A549 (cell line): ENCODE measurements around the gene NUCKS1. TPM values are rescaled to one million over a fixed set of nuclear protein-coding genes. Genes with fewer than 3 reads are reported as not detected.

Source experiments
- ATAC-seq, 2 experiments: fragments of 200-7000 bp in 1 of 2; fragments of >200 bp in 1 of 2; cut with Nextera tagmentation in 1 of 2; cut with Tn5 transposase in 1 of 2; 3 replicates each; pipeline versions ENCODE4 v1.8.0 to v1.9.1; 2018 to 2020; ENCODE audit warnings: mild to moderate bottlenecking in 1 of 2, moderate library complexity in 1 of 2
- CTCF ChIA-PET: fragments of 300-600 bp; sonication (Branson Sonifier 250); formaldehyde crosslinking; extraction: SDS; loops from one replicate; lab custom pipeline; 2021; ENCODE audit warnings: antibody characterized with exemption, inconsistent platforms; lab: Yijun Ruan, JAX
- POLR2A ChIA-PET: fragments of 350-600 bp; formaldehyde crosslinking; extraction: SDS; loops from one replicate; lab custom pipeline; 2021; ENCODE audit warnings: antibody characterized with exemption, inconsistent platforms; lab: Yijun Ruan, JAX
- DNase-seq, 2 experiments: peaks; one replicate each; pipeline versions ENCODE4 v3.0.0 to v3.0.0-alpha.2; 2011 to 2016; ENCODE audit warnings: low read depth in 1 of 2, low spot score in 1 of 2
- FAIRE-seq: peaks from 2 replicates; lab custom pipeline; 2011; peaks lifted over from hg19 to GRCh38; lab: Jason Lieb, UNC
- H3K27ac ChIP-seq, 2 experiments: fragments of >200 bp; sonication (Bioruptor Twin); formaldehyde crosslinking; 3 replicates each; pipeline ENCODE4 v1.5.1; 2016 to 2017
- H3K4me1 ChIP-seq: fragments of >200 bp; sonication (Bioruptor Twin); formaldehyde crosslinking; 3 replicates; pipeline ENCODE4 v1.6.1; 2016
- H3K4me2 ChIP-seq: fragments of >200 bp; sonication (Bioruptor Twin); formaldehyde crosslinking; 3 replicates; pipeline ENCODE4 v1.6.1; 2016
- H3K4me3 ChIP-seq: fragments of >200 bp; sonication (Bioruptor Twin); formaldehyde crosslinking; 3 replicates; pipeline ENCODE4 v1.5.1; 2016
- H3K9me3 ChIP-seq: fragments of >200 bp; sonication (Bioruptor Twin); formaldehyde crosslinking; 3 replicates; pipeline ENCODE4 v1.6.1; 2016
- BHLHE40 ChIP-seq: IDR thresholded peaks from 2 replicates; pipeline ENCODE4 v1.6.1; 2012; ENCODE audit warnings: low read depth, low read length, inconsistent platforms
- CEBPB ChIP-seq, 2 experiments: fragments of >200 bp in 1 of 2; sonication (Bioruptor Twin) in 1 of 2; formaldehyde crosslinking in 1 of 2; IDR thresholded peaks; 2 replicates each; pipeline ENCODE4 v1.6.1; 2012 to 2016
- CHD2 ChIP-seq: fragments of 150-350 bp; IDR thresholded peaks from 2 replicates; pipeline ENCODE4 v1.6.1; 2014; ENCODE audit warnings: low read length; ENCODE audit not compliant: partially characterized antibody
- CHD4 ChIP-seq: fragments of 200-600 bp; sonication (generic); IDR thresholded peaks from 2 replicates; pipeline ENCODE4 v1.6.1; 2016; ENCODE audit warnings: antibody characterized with exemption, mild to moderate bottlenecking, borderline replicate concordance
- EP300 ChIP-seq, 2 experiments: fragments of >200 bp; sonication (Bioruptor Twin); formaldehyde crosslinking; IDR thresholded peaks; 2 replicates in 1 of 2; 3 replicates in 1 of 2; pipeline ENCODE4 v1.6.1; 2016 to 2017
- ESRRA ChIP-seq: fragments of 150-350 bp; IDR thresholded peaks from 2 replicates; pipeline ENCODE4 v1.6.1; 2014; ENCODE audit warnings: mild to moderate bottlenecking, low read length, borderline replicate concordance
- FOSL2 ChIP-seq, 2 experiments: fragments of 450-650 bp in 1 of 2; fragments of >200 bp in 1 of 2; sonication (Bioruptor Twin) in 1 of 2; formaldehyde crosslinking; IDR thresholded peaks; 2 replicates each; pipeline versions ENCODE4 v1.5.0 to v1.6.1; 2016 to 2020; ENCODE audit warnings: mild to moderate bottlenecking in 1 of 2, moderate library complexity in 1 of 2
- KDM1A ChIP-seq: fragments of 200-600 bp; sonication (generic); IDR thresholded peaks from 2 replicates; pipeline ENCODE4 v1.6.1; 2016; ENCODE audit warnings: low read depth, mild to moderate bottlenecking
- NFE2L2 ChIP-seq: fragments of 150-350 bp; conservative IDR thresholded peaks from 2 replicates; pipeline ENCODE4 v1.6.1; 2014; ENCODE audit warnings: low read length
- PHF8 ChIP-seq: fragments of 200-600 bp; sonication (generic); IDR thresholded peaks from 2 replicates; pipeline ENCODE4 v1.6.1; 2016; ENCODE audit warnings: low read depth, mild to moderate bottlenecking, antibody characterized with exemption, moderate library complexity, borderline replicate concordance
- SMC3 ChIP-seq: fragments of >200 bp; sonication (Bioruptor Twin); formaldehyde crosslinking; IDR thresholded peaks from 3 replicates; pipeline ENCODE4 v1.6.1; 2018; ENCODE audit warnings: inconsistent platforms
- TP53 ChIP-seq: fragments of 250-450 bp; sonication (Bioruptor Pico); IDR thresholded peaks from 2 replicates; pipeline ENCODE4 v1.5.0; 2021; ENCODE audit warnings: mild to moderate bottlenecking, moderate library complexity
- ZSCAN20 ChIP-seq: fragments of 250-450 bp; sonication (Bioruptor Pico); IDR thresholded peaks from 2 replicates; pipeline ENCODE4 v1.8.0; 2022; ENCODE audit warnings: mild to moderate bottlenecking, moderate library complexity
- WGBS: methylation state at CpG from one replicate; pipeline ENCODE4 v1.1.6; 2017; ENCODE audit errors: missing lambda C conversion rate; 5-methylcytosine and 5-hydroxymethylcytosine counted together
- polyA plus RNA-seq, 4 experiments: library from polyadenylated mRNA; depleted of rRNA in 3 of 4; stranded (reverse); fragments of >200 nt; fragmentation: RNase III in 1 of 4; extraction: RNeasy Plus Mini Kit Qiagen cat#74134 plus additional on column Dnase treatment in 1 of 4; gene quantifications; 2 replicates in 3 of 4; 3 replicates in 1 of 4; pipeline ENCODE4 v1.2.3, GENCODE V29; 2011 to 2017
- TF ChIP-seq, protein P1 (sequence below): fragments of >200 bp; sonication (Bioruptor Twin); formaldehyde crosslinking; IDR thresholded peaks from 3 replicates; pipeline ENCODE4 v1.6.1; 2016
- TF ChIP-seq, protein P2 (sequence below): IDR thresholded peaks from 2 replicates; pipeline ENCODE4 v1.6.1; 2012
- TF ChIP-seq, protein P3 (sequence below): fragments of 250-450 bp; sonication (Bioruptor Pico); IDR thresholded peaks from 2 replicates; pipeline ENCODE4 v1.5.0; 2020; ENCODE audit warnings: low read depth, mild to moderate bottlenecking, moderate library complexity
- TF ChIP-seq, protein P4 (sequence below): fragments of >200 bp; sonication (Bioruptor Twin); formaldehyde crosslinking; IDR thresholded peaks from 2 replicates; pipeline ENCODE4 v1.6.1; 2016

The NUCKS1 gene
- polyA plus RNA-seq, 2 of the 4 experiments (the other 2 are of a cell fraction): 141 to 190 TPM

DNA sequence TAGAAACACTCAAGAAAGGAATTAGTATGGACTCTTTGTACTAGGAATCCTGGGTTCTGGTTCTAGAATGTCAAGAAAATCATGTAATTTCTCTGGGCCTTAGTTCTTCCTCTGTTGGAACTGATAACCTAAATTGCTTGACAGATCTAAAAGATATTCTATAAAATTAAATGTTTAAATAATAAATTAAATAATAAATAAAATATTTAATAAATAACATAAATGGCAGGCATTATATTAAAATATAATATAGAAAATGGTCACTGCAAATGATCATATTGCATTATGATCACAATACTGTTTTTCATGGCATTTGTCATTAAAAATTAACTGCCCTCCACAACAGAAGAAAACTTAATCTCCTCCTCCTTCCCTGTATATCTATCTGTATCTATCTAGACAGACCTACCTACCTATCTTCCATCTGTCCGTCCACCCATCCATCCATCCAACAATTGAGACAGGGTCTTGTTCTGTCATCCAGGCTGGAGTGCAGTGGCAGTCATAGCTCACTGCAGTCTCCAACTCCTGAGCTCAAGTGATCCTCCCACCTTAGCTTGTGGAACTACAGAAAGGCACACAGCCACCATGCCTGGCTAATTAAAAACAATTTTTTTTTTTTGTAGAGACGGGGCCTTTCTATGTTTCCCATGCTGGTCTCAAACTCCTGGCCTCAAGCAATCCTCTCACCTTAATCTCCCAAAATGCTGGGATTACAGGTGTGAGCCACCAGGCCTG is 16.4 kb downstream of the NUCKS1 start:
- no peak for DNase-seq
- TF ChIP-seq TP53 (CRISPR knock-in tag): no peak
- TF ChIP-seq, protein P1, sequence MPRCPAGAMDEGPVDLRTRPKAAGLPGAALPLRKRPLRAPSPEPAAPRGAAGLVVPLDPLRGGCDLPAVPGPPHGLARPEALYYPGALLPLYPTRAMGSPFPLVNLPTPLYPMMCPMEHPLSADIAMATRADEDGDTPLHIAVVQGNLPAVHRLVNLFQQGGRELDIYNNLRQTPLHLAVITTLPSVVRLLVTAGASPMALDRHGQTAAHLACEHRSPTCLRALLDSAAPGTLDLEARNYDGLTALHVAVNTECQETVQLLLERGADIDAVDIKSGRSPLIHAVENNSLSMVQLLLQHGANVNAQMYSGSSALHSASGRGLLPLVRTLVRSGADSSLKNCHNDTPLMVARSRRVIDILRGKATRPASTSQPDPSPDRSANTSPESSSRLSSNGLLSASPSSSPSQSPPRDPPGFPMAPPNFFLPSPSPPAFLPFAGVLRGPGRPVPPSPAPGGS: no peak
- TF ChIP-seq NFE2L2: no peak
- TF ChIP-seq EP300 (IDR thresholded peaks at IDR 0.05): no peak
- TF ChIP-seq CEBPB (IDR thresholded peaks at IDR 0.05): no peak
- TF ChIP-seq KDM1A: no peak
- TF ChIP-seq SMC3: no peak
- no peak for TF ChIP-seq PHF8
- TF ChIP-seq, protein P2, sequence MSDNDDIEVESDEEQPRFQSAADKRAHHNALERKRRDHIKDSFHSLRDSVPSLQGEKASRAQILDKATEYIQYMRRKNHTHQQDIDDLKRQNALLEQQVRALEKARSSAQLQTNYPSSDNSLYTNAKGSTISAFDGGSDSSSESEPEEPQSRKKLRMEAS: no peak
- TF ChIP-seq ESRRA: no peak
- TF ChIP-seq, protein P3, sequence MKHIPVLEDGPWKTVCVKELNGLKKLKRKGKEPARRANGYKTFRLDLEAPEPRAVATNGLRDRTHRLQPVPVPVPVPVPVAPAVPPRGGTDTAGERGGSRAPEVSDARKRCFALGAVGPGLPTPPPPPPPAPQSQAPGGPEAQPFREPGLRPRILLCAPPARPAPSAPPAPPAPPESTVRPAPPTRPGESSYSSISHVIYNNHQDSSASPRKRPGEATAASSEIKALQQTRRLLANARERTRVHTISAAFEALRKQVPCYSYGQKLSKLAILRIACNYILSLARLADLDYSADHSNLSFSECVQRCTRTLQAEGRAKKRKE (CRISPR knock-in tag): no peak
- no peak for TF ChIP-seq ZSCAN20 (CRISPR knock-in tag)
- no peak for TF ChIP-seq CHD2
- ATAC-seq: peak in 1 of 2 experiments; percentile 40; a peak in 3 of 6 replicates
- CTCF ChIA-PET: interaction anchor here (1.1 to 5.6 kb wide), 4 partner anchors 15 to 75 kb away, joined by 4 to 37 read pairs (median 9); no protein-coding TSS in a partner anchor
- Histone ChIP-seq H3K4me1 (peaks cover 20% of the 10 kb centered on the region), H3K9me3 (no peaks in the 10 kb centered on the region), H3K4me2 (0 out of 3 replicates have a peak overlapping the region, but pooled peaks have one; percentile 19), H3K27ac (no peak overlapping the region), H3K4me3 (no peak overlapping the region)
- POLR2A ChIA-PET: no interaction called here
- FAIRE-seq: no peak
- 73% methylated on average over 2 of the region's 2 CpGs for WGBS

DNA sequence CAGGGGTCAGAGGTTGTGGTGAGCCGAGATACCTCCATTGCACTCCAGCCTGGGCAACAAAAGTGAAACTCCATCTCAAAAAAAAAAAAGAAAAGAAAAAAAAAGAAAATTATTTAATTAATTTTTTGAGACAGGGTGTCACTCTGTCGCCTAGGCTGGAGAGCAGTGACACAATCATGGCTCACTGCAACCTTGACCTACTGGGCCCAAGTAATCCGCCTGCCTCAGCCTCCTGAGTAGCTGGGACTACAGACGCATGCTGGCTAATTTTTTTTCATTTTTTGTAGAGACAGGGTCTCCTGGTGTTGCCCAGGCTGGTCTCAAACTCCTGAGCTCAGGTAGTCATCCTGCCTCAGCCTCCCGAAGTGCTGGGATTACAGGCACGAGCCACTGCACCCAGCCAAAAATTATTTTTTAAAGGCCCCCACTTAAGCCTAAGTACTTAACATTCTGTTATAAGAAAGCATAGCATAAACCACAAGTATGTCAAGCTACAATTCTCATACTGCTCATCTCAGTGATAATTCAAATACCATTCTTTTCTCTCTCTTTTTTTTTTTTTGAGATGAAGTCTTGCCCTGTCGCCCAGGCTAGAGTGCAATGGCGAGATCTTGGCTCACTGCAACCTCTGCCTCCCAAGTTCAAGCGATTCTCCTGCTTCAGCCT is 19.9 kb downstream of the NUCKS1 start:
- WGBS: 95% methylated on average over 9 of the region's 9 CpGs
- no peak overlapping the region for H3K4me2 ChIP-seq
- POLR2A ChIA-PET: interaction anchor here (1.5 kb wide), 1 partner anchor 9 kb away, joined by 3 read pairs; no protein-coding TSS in a partner anchor
- CTCF ChIA-PET: interaction anchor here (0.6 to 5.6 kb wide), 5 partner anchors 10 to 458 kb away, joined by 3 to 37 read pairs (median 6); no protein-coding TSS in a partner anchor
- DNase-seq (no peak), ATAC-seq (no peak; a peak in 1 of 6 replicates), FAIRE-seq (no peak)
- TF ChIP-seq FOSL2 (IDR thresholded peaks at IDR 0.05) (no peak), FOSL2 (CRISPR knock-in tag; IDR thresholded peaks at IDR 0.05) (no peak)
- H3K4me1 ChIP-seq: peaks cover 33% of the 10 kb centered on the region
- H3K9me3 ChIP-seq: no peaks in the 10 kb centered on the region
- H3K27ac ChIP-seq: no peak overlapping the region
- H3K4me3 ChIP-seq: no peak overlapping the region

DNA sequence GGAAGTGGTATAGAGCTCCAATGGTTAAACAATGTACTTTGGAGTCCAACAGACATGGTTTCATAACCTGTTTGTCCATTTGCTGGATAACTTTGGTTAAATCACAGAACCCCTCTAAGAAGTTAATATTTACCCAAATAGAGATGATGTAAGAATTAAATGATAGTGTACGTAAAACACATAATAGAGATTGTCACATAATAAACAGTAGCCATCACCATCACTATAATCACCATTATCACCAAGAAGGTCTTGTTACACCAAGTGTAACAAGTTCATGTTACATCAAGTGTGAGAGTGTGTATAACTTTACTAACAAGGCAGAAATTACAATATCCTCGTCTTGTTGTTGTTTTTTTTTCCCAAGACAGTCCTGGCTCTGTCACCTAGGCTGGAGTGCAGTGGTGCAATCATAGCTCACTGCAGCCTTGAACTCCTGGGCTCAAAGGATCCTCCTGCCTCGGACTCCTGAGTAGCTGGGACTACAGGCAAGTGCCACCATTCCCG is 23.3 kb downstream of the NUCKS1 start:
- Histone ChIP-seq H3K4me1 (peaks cover 21% of the 10 kb centered on the region), H3K27ac (no peak overlapping the region; a peak in 1 of 6 replicates), H3K4me2 (peak overlapping the region; percentile 4; the same call in 1 of the 3 replicates), H3K4me3 (no peak overlapping the region), H3K9me3 (no peaks in the 10 kb centered on the region)
- POLR2A ChIA-PET: no interaction called here
- FAIRE-seq (no peak), ATAC-seq (peak in 1 of 2 experiments; percentile 26; a peak in 2 of 6 replicates), DNase-seq (no peak)
- CTCF ChIA-PET: interaction anchor here (1.1 to 9.2 kb wide), 2 partner anchors 12 to 17 kb away, joined by 4 to 97 read pairs; no protein-coding TSS in a partner anchor
- TF ChIP-seq TP53 (CRISPR knock-in tag) (no peak), BHLHE40 (no peak), CHD4 (no peak)
- TF ChIP-seq, protein P4, sequence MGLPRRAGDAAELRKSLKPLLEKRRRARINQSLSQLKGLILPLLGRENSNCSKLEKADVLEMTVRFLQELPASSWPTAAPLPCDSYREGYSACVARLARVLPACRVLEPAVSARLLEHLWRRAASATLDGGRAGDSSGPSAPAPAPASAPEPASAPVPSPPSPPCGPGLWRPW: no peak
- WGBS: 79% methylated on average over 4 of the region's 4 CpGs
